Endodermal cell (in vitro differentiated cells): ENCODE measurements around the gene SCARF1. TPM values are rescaled to one million over a fixed set of nuclear protein-coding genes. Genes with fewer than 3 reads are reported as not detected.

Experiments
- DNase-seq: peaks from one replicate; pipeline ENCODE4 v3.0.0-alpha.2; 2017
- H3K27ac ChIP-seq: 2 replicates; pipeline ENCODE4 v1.5.1; 2013; ENCODE audit warnings: mild to moderate bottlenecking, low read depth, low read length, moderate library complexity
- H3K27me3 ChIP-seq: 2 replicates; pipeline ENCODE4 v1.6.1; 2013; ENCODE audit warnings: mild to moderate bottlenecking, low read length, moderate library complexity; ENCODE audit not compliant: insufficient read depth, control insufficient read depth, poor library complexity, severe bottlenecking
- H3K36me3 ChIP-seq: 2 replicates; pipeline ENCODE4 v1.7.0; 2013; ENCODE audit warnings: mild to moderate bottlenecking, low read length, moderate library complexity; ENCODE audit not compliant: control insufficient read depth, insufficient read depth
- H3K4me1 ChIP-seq: one replicate; pipeline ENCODE4 v1.7.0; 2013; ENCODE audit warnings: low read length; ENCODE audit not compliant: control insufficient read depth, insufficient read depth
- H3K4me3 ChIP-seq: 2 replicates; pipeline ENCODE4 v1.5.1; 2013; ENCODE audit warnings: mild to moderate bottlenecking, low read length, moderate library complexity
- H3K9ac ChIP-seq: 2 replicates; pipeline ENCODE4 v1.6.1; 2013; ENCODE audit warnings: mild to moderate bottlenecking, low read length, moderate library complexity; ENCODE audit not compliant: poor library complexity, severe bottlenecking; ENCODE audit errors: extremely low read depth
- H3K9me3 ChIP-seq: 2 replicates; pipeline ENCODE4 v1.6.1; 2013; ENCODE audit warnings: mild to moderate bottlenecking, low read length, moderate library complexity; ENCODE audit not compliant: control insufficient read depth
- H3K27ac Mint-ChIP-seq: 2 replicates; pipeline ENCODE4 v1.8.0; 2020; ENCODE audit warnings: mixed read lengths
- H3K27me3 Mint-ChIP-seq: 2 replicates; pipeline ENCODE4 v1.8.0; 2021; ENCODE audit warnings: mild to moderate bottlenecking, mixed read lengths; ENCODE audit not compliant: insufficient read depth
- H3K36me3 Mint-ChIP-seq: 2 replicates; pipeline ENCODE4 v1.8.0; 2020; ENCODE audit warnings: low read depth, mixed read lengths
- H3K4me1 Mint-ChIP-seq: 2 replicates; pipeline ENCODE4 v1.8.0; 2020; ENCODE audit warnings: mixed read lengths
- H3K4me3 Mint-ChIP-seq: 2 replicates; pipeline ENCODE4 v1.8.0; 2020; ENCODE audit warnings: mild to moderate bottlenecking, moderate library complexity, mixed read lengths
- H3K9me3 Mint-ChIP-seq: 2 replicates; pipeline ENCODE4 v1.8.0; 2020; ENCODE audit warnings: mild to moderate bottlenecking, mixed read lengths
- WGBS, 2 experiments: methylation state at CpG; one replicate each; pipeline versions ENCODE4 v1.1.5 to v1.1.7; 2013; ENCODE audit warnings: missing lambda C conversion rate in 2 of 2, mixed read lengths in 1 of 2; ENCODE audit not compliant: insufficient coverage in 1 of 2, insufficient read length in 1 of 2; 5-methylcytosine and 5-hydroxymethylcytosine counted together
- total RNA-seq, 2 donors: library from RNA; stranded (reverse); fragmentation: NEBNext Ultra II Directional in 1 of 2; extraction: Animal tissue kit (Norgen Biotek cat#: 25700) in 1 of 2; gene quantifications; 2 replicates in 1 of 2; 3 replicates in 1 of 2; pipeline ENCODE4 v1.2.1, GENCODE V29; 2021
- TF ChIP-seq, protein P1 (sequence below): fragments of 200-600 bp; sonication (generic); conservative IDR thresholded peaks from 2 replicates; pipeline ENCODE4 v1.5.0; 2021; ENCODE audit warnings: antibody characterized with exemption, mild to moderate bottlenecking

The SCARF1 gene
- total RNA-seq, 2 donors from 2014 or later, result 0.75 to 0.89 TPM

DNA sequence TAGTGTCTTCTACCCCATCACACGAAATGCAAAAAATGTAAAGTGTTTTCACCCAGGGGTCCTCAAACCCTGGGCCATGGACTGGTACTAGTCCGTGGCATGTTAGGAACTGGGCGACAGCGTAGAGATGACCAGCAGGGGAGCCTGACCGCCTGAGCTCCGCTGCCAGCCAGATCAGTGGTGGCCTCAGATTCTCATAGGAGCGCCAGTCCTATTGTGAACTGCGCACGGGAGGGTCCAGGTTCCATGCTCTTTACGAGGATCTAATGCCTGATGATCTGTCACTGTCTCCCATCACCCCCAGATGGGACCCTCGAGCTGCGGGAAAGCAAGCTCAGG, 4.5 kb downstream of the SCARF1 start:
- Mint-ChIP-seq H3K9me3 (no peaks in the 10 kb centered on the region), H3K36me3 (no peaks in the 10 kb centered on the region), H3K27ac (no peak overlapping the region), H3K27me3 (peaks cover 24% of the 10 kb centered on the region), H3K4me3 (no peak overlapping the region), H3K4me1 (peaks cover 14% of the 10 kb centered on the region)
- TF ChIP-seq, protein P1, sequence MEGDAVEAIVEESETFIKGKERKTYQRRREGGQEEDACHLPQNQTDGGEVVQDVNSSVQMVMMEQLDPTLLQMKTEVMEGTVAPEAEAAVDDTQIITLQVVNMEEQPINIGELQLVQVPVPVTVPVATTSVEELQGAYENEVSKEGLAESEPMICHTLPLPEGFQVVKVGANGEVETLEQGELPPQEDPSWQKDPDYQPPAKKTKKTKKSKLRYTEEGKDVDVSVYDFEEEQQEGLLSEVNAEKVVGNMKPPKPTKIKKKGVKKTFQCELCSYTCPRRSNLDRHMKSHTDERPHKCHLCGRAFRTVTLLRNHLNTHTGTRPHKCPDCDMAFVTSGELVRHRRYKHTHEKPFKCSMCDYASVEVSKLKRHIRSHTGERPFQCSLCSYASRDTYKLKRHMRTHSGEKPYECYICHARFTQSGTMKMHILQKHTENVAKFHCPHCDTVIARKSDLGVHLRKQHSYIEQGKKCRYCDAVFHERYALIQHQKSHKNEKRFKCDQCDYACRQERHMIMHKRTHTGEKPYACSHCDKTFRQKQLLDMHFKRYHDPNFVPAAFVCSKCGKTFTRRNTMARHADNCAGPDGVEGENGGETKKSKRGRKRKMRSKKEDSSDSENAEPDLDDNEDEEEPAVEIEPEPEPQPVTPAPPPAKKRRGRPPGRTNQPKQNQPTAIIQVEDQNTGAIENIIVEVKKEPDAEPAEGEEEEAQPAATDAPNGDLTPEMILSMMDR, result peak; percentile 45
- no peak overlapping the region for H3K4me3 ChIP-seq
- H3K9ac ChIP-seq, result no peak overlapping the region
- H3K36me3 ChIP-seq, result no peaks in the 10 kb centered on the region
- no peak overlapping the region for H3K27ac ChIP-seq
- no peaks in the 10 kb centered on the region for H3K9me3 ChIP-seq
- WGBS, 2 experiments, result 85 to 89% methylated on average over 6 to 11 of the region's 12 CpGs
- H3K27me3 ChIP-seq, result peaks cover 17% of the 10 kb centered on the region
- peak; percentile 69 for DNase-seq
- no peaks in the 10 kb centered on the region for H3K4me1 ChIP-seq

DNA sequence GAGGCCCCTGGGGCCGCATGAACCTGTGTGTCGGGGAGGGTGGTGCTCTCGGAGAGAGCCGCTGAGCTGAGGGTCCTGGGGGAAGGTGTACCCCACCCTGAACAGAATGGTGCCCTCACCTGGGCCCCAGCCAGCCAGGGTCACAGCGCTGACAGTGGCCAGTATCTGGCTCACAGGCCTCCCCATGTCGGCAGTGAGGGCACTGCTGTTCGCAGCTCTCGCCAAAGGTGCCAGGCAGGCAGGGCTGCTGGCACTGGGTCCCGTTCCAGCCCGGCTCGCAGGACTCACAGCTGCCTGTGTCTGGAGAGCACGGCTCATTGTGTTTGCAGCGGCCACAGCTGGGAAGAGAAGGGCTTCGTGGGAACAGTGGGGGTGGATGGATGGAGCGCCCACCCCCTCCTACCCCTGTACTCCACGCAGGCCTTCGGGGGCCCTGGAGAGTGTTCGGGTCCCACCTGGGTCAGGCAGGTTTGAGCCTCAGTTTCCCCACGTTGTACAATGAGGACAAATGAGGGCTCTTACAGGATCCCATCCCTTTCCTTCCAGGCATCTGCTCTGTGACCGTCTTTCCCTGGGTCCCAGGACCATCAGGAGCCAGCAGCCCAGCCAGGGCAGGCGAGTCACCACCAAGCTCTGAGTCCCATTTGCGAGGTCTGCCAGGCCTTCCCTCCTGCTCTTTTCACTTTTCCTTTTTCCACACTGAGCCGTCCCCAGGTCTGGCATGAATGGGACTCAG, 5.0 kb downstream of the SCARF1 start:
- Histone ChIP-seq H3K9ac (no peak overlapping the region), H3K27ac (no peak overlapping the region), H3K4me1 (no peaks in the 10 kb centered on the region), H3K4me3 (no peak overlapping the region), H3K36me3 (no peaks in the 10 kb centered on the region), H3K27me3 (peaks cover 17% of the 10 kb centered on the region), H3K9me3 (no peaks in the 10 kb centered on the region)
- Mint-ChIP-seq H3K36me3 (no peaks in the 10 kb centered on the region), H3K27me3 (peaks cover 20% of the 10 kb centered on the region), H3K4me3 (no peak overlapping the region), H3K27ac (no peak overlapping the region), H3K9me3 (no peaks in the 10 kb centered on the region), H3K4me1 (peaks cover 9% of the 10 kb centered on the region)
- TF ChIP-seq, protein P1, result no peak
- WGBS, 2 experiments, result 85 to 94% methylated on average over 11 to 23 of the region's 23 CpGs
- DNase-seq, result peak; percentile 63

DNA sequence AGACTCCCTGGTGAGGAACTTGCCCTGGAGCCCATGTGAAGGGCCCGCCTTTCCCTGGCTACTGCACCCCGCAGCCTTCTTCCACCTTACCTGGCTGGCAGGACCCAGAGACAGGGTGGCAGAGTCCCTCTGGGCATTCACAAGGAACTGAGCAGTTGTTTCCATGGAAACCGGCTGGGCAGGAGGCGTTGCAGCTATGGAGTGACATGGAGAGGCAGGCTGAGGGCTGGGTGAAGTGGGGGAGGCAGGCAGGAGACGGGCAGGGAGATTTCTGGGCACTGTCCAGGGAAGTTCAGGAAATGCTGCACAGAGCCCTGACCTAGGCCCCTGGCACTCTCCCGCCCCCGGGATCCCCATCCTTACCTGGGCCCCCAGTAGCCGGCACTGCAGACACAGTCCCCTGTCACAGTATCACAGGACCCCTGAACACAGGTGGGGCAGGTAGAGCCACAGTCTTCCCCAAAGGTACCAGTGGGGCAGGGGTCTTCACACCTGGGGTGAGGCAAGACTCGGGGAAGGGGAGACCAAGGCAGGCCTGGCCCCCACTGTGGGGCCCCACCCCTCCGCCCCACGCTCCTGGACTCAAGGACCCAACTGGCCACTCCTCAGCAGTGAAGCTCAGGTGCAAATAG, 5.9 kb downstream of the SCARF1 start:
- H3K4me1 ChIP-seq, result no peaks in the 10 kb centered on the region
- H3K27ac ChIP-seq, result no peak overlapping the region
- DNase-seq, result peak; percentile 75
- H3K4me3 ChIP-seq, result no peak overlapping the region
- 65 to 84% methylated on average over 7 to 11 of the region's 11 CpGs for WGBS, 2 experiments
- no peak overlapping the region for H3K4me3 Mint-ChIP-seq
- H3K9me3 Mint-ChIP-seq, result no peaks in the 10 kb centered on the region
- TF ChIP-seq, protein P1, result no peak
- H3K4me1 Mint-ChIP-seq, result peaks cover 7% of the 10 kb centered on the region
- no peak overlapping the region for H3K27ac Mint-ChIP-seq
- H3K9me3 ChIP-seq, result no peaks in the 10 kb centered on the region
- no peak overlapping the region for H3K9ac ChIP-seq
- H3K27me3 Mint-ChIP-seq, result peaks cover 11% of the 10 kb centered on the region
- H3K27me3 ChIP-seq, result peaks cover 12% of the 10 kb centered on the region
- H3K36me3 ChIP-seq, result no peaks in the 10 kb centered on the region
- no peaks in the 10 kb centered on the region for H3K36me3 Mint-ChIP-seq
